Glutamatergic neuron (in vitro differentiated cells): Measurements from ENCODE around the gene CRACR2A. TPM values are rescaled to one million over a fixed set of nuclear protein-coding genes. Genes with fewer than 3 reads are reported as not detected.

ENCODE experiments used
- DNase-seq: peaks from one replicate; pipeline ENCODE4 v3.0.0; 2022
- H3K27ac Mint-ChIP-seq: one replicate; pipeline ENCODE4 v1.8.0; 2020; ENCODE audit warnings: mild to moderate bottlenecking, mixed read lengths, inconsistent platforms; ENCODE audit not compliant: unreplicated experiment
- H3K27me3 Mint-ChIP-seq: one replicate; pipeline ENCODE4 v1.8.0; 2020; ENCODE audit warnings: mild to moderate bottlenecking, moderate library complexity, mixed read lengths, inconsistent platforms; ENCODE audit not compliant: unreplicated experiment
- H3K36me3 Mint-ChIP-seq: one replicate; pipeline ENCODE4 v1.8.0; 2020; ENCODE audit warnings: mild to moderate bottlenecking, mixed read lengths, inconsistent platforms; ENCODE audit not compliant: unreplicated experiment
- H3K4me1 Mint-ChIP-seq: one replicate; pipeline ENCODE4 v1.8.0; 2020; ENCODE audit warnings: mild to moderate bottlenecking, low read depth, mixed read lengths, inconsistent platforms; ENCODE audit not compliant: unreplicated experiment
- H3K4me3 Mint-ChIP-seq: one replicate; pipeline ENCODE4 v1.8.0; 2020; ENCODE audit warnings: mild to moderate bottlenecking, mixed read lengths, inconsistent platforms; ENCODE audit not compliant: unreplicated experiment
- H3K9me3 Mint-ChIP-seq: one replicate; pipeline ENCODE4 v1.8.0; 2020; ENCODE audit warnings: mild to moderate bottlenecking, moderate library complexity, mixed read lengths, inconsistent platforms; ENCODE audit not compliant: unreplicated experiment
- long read RNA-seq: library from polyadenylated mRNA; unstranded; transcript quantifications from one replicate; pipeline ENCODE4 v2.0.0, GENCODE V29; 2020; ENCODE audit not compliant: unreplicated experiment
- total RNA-seq: library from RNA; stranded (reverse); fragmentation: NEBNext Ultra II Directional; extraction: Animal tissue kit (Norgen Biotek cat#: 25700); gene quantifications from one replicate; pipeline ENCODE4 v1.2.1, GENCODE V29; 2021; ENCODE audit not compliant: unreplicated experiment
- TF ChIP-seq, protein P1 (sequence below): fragments of 200-600 bp; sonication (generic); IDR thresholded peaks from one replicate; pipeline ENCODE4 v1.5.0; 2021; ENCODE audit not compliant: partially characterized antibody, unreplicated experiment

The CRACR2A gene, protein sequence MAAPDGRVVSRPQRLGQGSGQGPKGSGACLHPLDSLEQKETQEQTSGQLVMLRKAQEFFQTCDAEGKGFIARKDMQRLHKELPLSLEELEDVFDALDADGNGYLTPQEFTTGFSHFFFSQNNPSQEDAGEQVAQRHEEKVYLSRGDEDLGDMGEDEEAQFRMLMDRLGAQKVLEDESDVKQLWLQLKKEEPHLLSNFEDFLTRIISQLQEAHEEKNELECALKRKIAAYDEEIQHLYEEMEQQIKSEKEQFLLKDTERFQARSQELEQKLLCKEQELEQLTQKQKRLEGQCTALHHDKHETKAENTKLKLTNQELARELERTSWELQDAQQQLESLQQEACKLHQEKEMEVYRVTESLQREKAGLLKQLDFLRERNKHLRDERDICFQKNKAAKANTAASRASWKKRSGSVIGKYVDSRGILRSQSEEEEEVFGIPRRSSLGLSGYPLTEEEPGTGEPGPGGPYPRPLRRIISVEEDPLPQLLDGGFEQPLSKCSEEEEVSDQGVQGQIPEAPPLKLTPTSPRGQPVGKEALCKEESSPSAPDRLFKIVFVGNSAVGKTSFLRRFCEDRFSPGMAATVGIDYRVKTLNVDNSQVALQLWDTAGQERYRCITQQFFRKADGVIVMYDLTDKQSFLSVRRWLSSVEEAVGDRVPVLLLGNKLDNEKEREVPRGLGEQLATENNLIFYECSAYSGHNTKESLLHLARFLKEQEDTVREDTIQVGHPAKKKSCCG
- total RNA-seq: 4.5 TPM
- long read RNA-seq, partial matches to known transcripts: 0 of 2 reads
- long read RNA-seq, other reads (novel, unspliced or antisense): 2 of 2 reads

DNA sequence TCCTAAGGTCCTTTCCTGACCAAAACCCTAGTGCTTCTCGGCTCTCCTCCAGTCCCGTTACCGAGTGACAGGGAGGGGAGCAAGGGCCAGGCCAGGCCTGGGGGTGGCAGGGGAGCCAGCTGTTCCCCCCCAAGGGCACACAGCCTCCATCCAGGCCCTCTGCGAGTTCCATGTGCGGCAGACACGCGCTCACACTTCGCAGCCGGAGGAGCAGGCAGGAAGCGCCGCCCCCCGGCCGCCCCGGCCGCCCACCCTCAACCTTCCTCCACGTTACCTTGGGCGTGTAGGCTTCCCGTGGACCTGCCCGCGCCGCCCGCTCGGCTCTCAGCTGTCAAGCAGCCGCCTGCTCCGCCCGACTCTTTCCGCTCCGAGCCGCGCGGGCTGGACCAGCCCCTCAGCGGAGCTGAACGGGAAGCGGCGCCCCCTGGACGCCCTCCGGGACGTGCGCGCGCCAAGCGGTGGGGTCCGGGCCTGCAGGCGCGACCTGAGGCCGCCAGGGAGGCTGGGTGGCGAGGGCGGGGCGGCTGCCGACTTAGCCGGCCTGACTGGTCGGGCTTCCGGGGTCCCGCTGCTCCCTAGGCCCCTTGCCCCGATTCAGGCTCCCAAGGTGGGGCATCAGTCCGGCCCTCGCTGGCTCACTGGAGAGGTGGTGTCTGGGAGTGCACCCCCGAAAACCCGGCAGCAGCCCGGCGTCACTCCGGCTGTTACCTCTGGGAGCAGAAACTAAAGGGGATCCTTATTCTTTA, at the start of gene CRACR2A:
Gene CRACR2A (minus strand): TSS at position 369 of the 746 bp plus-strand sequence. CDS start 56,110 bp downstream, outside the sequence.
- Mint-ChIP-seq H3K36me3 (peaks cover 9% of the 10 kb centered on the region), H3K4me3 (peak within 1 kb of the TSS; percentile 80), H3K9me3 (peaks cover 9% of the 10 kb centered on the region), H3K27ac (peak within 1 kb of the TSS; percentile 87), H3K4me1 (peaks cover 16% of the 10 kb centered on the region), H3K27me3 (peaks cover 5% of the 10 kb centered on the region)
- TF ChIP-seq, protein P1, sequence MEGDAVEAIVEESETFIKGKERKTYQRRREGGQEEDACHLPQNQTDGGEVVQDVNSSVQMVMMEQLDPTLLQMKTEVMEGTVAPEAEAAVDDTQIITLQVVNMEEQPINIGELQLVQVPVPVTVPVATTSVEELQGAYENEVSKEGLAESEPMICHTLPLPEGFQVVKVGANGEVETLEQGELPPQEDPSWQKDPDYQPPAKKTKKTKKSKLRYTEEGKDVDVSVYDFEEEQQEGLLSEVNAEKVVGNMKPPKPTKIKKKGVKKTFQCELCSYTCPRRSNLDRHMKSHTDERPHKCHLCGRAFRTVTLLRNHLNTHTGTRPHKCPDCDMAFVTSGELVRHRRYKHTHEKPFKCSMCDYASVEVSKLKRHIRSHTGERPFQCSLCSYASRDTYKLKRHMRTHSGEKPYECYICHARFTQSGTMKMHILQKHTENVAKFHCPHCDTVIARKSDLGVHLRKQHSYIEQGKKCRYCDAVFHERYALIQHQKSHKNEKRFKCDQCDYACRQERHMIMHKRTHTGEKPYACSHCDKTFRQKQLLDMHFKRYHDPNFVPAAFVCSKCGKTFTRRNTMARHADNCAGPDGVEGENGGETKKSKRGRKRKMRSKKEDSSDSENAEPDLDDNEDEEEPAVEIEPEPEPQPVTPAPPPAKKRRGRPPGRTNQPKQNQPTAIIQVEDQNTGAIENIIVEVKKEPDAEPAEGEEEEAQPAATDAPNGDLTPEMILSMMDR: peak; percentile 82
- DNase-seq: peak; percentile 87

DNA sequence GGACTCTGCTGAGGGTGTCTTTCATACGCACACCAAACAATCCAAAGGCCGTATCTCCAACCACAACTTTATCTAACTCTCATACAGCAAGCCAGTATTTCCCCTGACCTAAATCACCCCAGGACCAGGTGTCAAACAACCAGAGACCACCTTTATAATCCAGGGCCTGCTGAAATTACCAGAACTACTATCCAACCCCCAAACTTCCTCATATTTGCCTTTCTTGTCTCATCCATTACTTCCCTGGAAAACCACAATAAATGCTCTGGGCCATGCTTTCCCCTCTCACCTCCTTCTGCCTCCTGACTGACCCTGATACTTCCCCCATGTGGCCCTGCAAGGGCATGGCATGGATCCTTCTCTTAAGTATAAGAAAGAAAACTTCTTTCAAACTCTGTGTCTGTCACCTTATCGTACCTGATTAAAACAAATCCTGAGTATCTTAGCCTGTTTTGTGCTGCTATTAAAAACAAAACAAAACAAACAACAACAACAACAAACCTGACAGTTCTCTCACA, 44.7 kb upstream of the CRACR2A start:
- Mint-ChIP-seq H3K27me3 (peaks cover 1% of the 10 kb centered on the region), H3K27ac (no peak overlapping the region), H3K4me1 (peaks cover 17% of the 10 kb centered on the region), H3K9me3 (no peaks in the 10 kb centered on the region), H3K4me3 (no peak overlapping the region), H3K36me3 (no peaks in the 10 kb centered on the region)
- TF ChIP-seq, protein P1: no peak
- no peak for DNase-seq

DNA sequence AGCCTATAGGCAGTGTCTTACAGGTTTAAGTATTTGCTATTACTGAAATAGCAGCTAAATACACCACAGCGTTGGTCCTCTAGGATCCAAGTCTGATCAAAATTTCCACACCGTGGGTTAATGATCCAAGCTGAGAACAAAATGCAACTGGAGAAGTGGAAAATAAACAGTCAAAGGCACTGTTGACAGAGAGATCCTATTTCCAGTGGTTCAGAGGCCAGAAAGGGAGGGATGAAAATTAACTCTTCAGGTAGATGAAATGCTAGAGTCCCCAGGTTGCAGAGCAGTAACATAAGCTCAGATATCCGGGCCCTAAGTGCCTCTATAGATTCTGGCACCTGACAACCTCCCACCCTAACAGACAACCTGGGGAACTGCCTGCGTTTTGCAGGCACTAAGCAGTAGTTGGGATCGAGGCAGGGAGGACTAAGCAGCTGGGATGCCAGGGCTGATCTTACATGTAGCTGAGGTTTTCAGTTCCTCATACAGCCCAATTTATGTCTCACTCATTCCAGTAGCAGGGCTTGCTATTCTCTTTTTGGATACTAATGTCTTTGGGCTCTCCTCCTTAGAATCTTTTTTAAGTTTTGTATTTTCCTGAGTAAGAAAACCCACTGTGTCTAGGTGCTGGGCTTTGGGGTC, 42.7 kb upstream of the CRACR2A start:
- Mint-ChIP-seq H3K4me1 (peaks cover 17% of the 10 kb centered on the region), H3K27me3 (peaks cover 1% of the 10 kb centered on the region), H3K9me3 (no peaks in the 10 kb centered on the region), H3K4me3 (no peak overlapping the region), H3K27ac (no peak overlapping the region), H3K36me3 (no peaks in the 10 kb centered on the region)
- TF ChIP-seq, protein P1: no peak
- no peak for DNase-seq

DNA sequence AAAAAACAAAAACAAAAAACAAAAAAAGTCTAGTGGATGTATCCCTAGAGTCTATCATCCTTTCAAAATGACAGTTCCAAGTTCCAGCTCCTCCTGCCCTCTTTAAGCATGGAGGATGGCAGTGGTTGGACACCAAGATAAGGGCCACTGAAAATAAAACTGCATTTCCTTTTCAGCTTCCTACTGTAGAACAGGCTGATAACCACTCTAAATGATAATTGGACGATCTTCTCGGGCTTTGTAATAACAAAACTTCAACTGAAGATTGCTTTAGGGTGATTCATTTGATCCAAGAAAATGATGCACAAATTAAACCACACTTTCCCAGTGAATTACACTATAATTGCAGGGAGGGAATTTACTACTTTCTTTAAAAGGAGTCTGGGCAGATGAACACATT, 42.2 kb upstream of the CRACR2A start:
- no peak for DNase-seq
- H3K4me3 Mint-ChIP-seq: no peak overlapping the region
- peaks cover 17% of the 10 kb centered on the region for H3K4me1 Mint-ChIP-seq
- H3K27me3 Mint-ChIP-seq: peaks cover 1% of the 10 kb centered on the region
- H3K27ac Mint-ChIP-seq: no peak overlapping the region
- TF ChIP-seq, protein P1: no peak
- H3K36me3 Mint-ChIP-seq: no peaks in the 10 kb centered on the region
- H3K9me3 Mint-ChIP-seq: no peaks in the 10 kb centered on the region
